Left lung (tissue), 10 donors: ENCODE results near the gene TRAF3. TPM values are rescaled to one million over a fixed set of nuclear protein-coding genes. Genes with fewer than 3 reads are reported as not detected.
"Not testable (repeated sequence)": the region's sequence is repeated elsewhere in the genome, so short reads cannot be mapped to it uniquely, and the experiment has no call there.

ENCODE experiments used
- ATAC-seq: fragments of 200-7000 bp; cut with Tn5 transposase; one replicate; pipeline ENCODE4 v1.9.1; 2020; ENCODE audit warnings: moderate library complexity
- DNase-seq, 4 donors: peaks; one replicate each; pipeline ENCODE4 v3.0.0-alpha.2; 2013 to 2020
- H3K27ac ChIP-seq, 2 donors: fragments of 200-600 bp; sonication (generic) in 1 of 2; one replicate each; pipeline versions ENCODE4 v1.5.0 to v1.8.0; 2020 to 2021
- H3K27me3 ChIP-seq, 2 donors: fragments of 200-600 bp; sonication (generic) in 1 of 2; one replicate each; pipeline versions ENCODE4 v1.5.0 to v1.8.0; 2020 to 2021
- H3K36me3 ChIP-seq, 2 donors: fragments of 200-600 bp; sonication (generic) in 1 of 2; one replicate each; pipeline versions ENCODE4 v1.5.0 to v1.8.0; 2020 to 2021
- H3K4me1 ChIP-seq, 2 donors: fragments of 200-600 bp; one replicate each; pipeline ENCODE4 v1.8.0; 2021
- H3K4me3 ChIP-seq, 2 donors: fragments of 200-600 bp; sonication (generic) in 1 of 2; one replicate each; pipeline versions ENCODE4 v1.5.0 to v1.8.0; 2020 to 2021; ENCODE audit warnings: mild to moderate bottlenecking in 1 of 2
- H3K9me3 ChIP-seq, 2 donors: fragments of 200-600 bp; sonication (generic) in 1 of 2; one replicate each; pipeline versions ENCODE4 v1.5.0 to v1.8.0; 2020 to 2021
- intact Hi-C, 2 donors: fragments of 100-400 bp; cut with DNase I; formaldehyde crosslinking; loops; one replicate each; pipeline versions ENCODE4 v1.11.2 to v1.14.2; 2022
- polyA plus RNA-seq, 6 donors: library from polyadenylated mRNA; unstranded; fragments of 120-200 nt; gene quantifications; one replicate each; pipeline ENCODE4 v1.2.1, GENCODE V29; 2013; ENCODE audit not compliant: insufficient read length in 6 of 6
- total RNA-seq, 2 donors: library from RNA; stranded (reverse); fragmentation: NEBNext Ultra II Directional; extraction: Animal tissue kit (Norgen Biotek cat#: 25700); gene quantifications; one replicate each; pipeline ENCODE4 v1.2.1, GENCODE V29; 2021
- TF ChIP-seq, protein P1 (sequence below), 2 donors: fragments of 200-600 bp; sonication (generic) in 1 of 2; IDR thresholded peaks; one replicate each; pipeline versions ENCODE4 v1.5.0 to v1.8.0; 2021; ENCODE audit warnings: antibody characterized with exemption in 2 of 2
- donor health status: DM: no; HTN: yes; CAD: no.
- donor health status: DM: no; HTN: no; CAD: no.

The TRAF3 gene
- total and polyA plus RNA-seq, 8 donors, result 10.9 to 25.1 (median 13.1) TPM

DNA sequence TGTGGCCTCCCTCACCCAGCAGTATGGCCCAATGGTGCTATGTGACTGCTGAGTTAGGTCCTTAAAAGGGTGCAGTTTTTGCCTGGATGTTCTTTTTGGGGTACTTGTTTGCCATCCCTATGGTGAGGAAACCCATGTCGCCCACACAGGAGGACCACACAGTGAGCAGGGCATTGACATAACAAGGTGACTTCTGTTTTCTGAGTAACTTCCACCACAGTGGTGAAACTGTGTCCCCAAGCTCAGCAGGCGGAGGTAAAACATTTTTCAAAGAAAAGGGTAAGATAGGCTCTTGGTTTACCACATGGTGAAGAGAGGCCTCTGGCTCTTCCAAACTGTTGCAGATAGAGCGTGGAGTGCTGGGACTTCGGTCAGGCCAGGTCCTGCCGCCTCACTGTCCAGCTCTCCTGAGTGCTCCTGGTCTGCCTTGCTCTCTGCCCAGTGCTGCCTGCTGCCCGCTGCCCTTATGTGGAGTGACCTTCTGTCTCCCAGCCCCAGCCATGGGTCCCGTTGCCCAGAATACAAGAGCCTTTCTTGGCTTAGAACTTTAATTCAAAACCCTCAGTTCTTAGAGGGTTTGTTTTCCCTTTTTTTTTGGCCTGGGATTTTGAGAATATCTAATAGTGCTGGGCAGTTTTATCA lies 54.0 kb downstream of the TRAF3 start:
- Histone ChIP-seq H3K4me1 (no peaks in the 10 kb centered on the region), H3K36me3 (peaks cover 0 to 28% of the 10 kb centered on the region in 2 donors), H3K4me3 (no peak overlapping the region), H3K9me3 (no peaks in the 10 kb centered on the region), H3K27me3 (no peaks in the 10 kb centered on the region), H3K27ac (no peak overlapping the region)
- DNase-seq (no peak), ATAC-seq (no peak)
- TF ChIP-seq, protein P1, sequence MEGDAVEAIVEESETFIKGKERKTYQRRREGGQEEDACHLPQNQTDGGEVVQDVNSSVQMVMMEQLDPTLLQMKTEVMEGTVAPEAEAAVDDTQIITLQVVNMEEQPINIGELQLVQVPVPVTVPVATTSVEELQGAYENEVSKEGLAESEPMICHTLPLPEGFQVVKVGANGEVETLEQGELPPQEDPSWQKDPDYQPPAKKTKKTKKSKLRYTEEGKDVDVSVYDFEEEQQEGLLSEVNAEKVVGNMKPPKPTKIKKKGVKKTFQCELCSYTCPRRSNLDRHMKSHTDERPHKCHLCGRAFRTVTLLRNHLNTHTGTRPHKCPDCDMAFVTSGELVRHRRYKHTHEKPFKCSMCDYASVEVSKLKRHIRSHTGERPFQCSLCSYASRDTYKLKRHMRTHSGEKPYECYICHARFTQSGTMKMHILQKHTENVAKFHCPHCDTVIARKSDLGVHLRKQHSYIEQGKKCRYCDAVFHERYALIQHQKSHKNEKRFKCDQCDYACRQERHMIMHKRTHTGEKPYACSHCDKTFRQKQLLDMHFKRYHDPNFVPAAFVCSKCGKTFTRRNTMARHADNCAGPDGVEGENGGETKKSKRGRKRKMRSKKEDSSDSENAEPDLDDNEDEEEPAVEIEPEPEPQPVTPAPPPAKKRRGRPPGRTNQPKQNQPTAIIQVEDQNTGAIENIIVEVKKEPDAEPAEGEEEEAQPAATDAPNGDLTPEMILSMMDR (IDR thresholded peaks at IDR 0.05), result no peak
- intact Hi-C loops, result no loop called here

DNA sequence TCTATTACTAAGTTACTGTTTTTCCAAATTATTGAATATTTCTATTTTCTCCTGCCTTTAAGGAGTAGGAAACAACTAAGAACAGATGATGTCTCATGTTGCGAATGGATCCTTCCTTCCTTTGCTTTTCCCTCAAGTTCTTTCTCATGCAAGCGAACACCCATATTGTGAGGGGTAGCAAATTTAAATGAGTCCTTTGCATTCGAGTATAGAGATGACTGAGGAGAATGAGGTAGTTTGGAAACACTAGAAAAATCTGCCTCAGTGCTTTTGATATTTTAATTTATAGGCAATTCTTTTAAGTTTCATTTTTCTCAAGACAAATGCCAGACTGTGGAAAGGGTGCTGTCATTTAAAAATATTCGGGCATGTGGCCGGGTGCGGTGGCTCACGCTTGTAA lies 56.1 kb downstream of the TRAF3 start:
- Histone ChIP-seq H3K36me3 (peaks cover 0 to 28% of the 10 kb centered on the region in 2 donors), H3K27ac (no peak overlapping the region), H3K4me3 (no peak overlapping the region), H3K4me1 (no peaks in the 10 kb centered on the region), H3K9me3 (no peaks in the 10 kb centered on the region), H3K27me3 (no peaks in the 10 kb centered on the region)
- DNase-seq (no peak), ATAC-seq (no peak)
- intact Hi-C loops, result no loop called here
- TF ChIP-seq, protein P1 (IDR thresholded peaks at IDR 0.05), result no peak

- H3K4me1 ChIP-seq, result no peaks in the 10 kb centered on the region
- H3K36me3 ChIP-seq, result peaks cover 0 to 28% of the 10 kb centered on the region in 2 donors
- H3K27me3 ChIP-seq, result no peaks in the 10 kb centered on the region
- DNase-seq (no peak), ATAC-seq (no peak)
- no peak overlapping the region for H3K27ac ChIP-seq
- no peak overlapping the region for H3K4me3 ChIP-seq
- TF ChIP-seq, protein P1 (IDR thresholded peaks at IDR 0.05), result no peak
- intact Hi-C loops, result no loop called here
- H3K9me3 ChIP-seq, result no peaks in the 10 kb centered on the region
Observed at GRCh38 chr14:102833991-102834390, 56.7 kb downstream of the TRAF3 start.

- Histone ChIP-seq H3K27me3 (no peaks in the 10 kb centered on the region), H3K4me1 (peaks cover 0 to 3% of the 10 kb centered on the region in 2 donors), H3K36me3 (peaks cover 0 to 21% of the 10 kb centered on the region in 2 donors), H3K4me3 (no peak overlapping the region), H3K9me3 (no peaks in the 10 kb centered on the region), H3K27ac (no peak overlapping the region)
- TF ChIP-seq, protein P1 (IDR thresholded peaks at IDR 0.05), result no peak
- no peak for DNase-seq
- no peak for ATAC-seq
- intact Hi-C loops, result no loop called here
Observed at GRCh38 chr14:102835959-102836358, 58.7 kb downstream of the TRAF3 start.

- H3K27ac ChIP-seq, H3K9me3 ChIP-seq, intact Hi-C loops, H3K4me1 ChIP-seq, H3K4me3 ChIP-seq, DNase-seq, H3K27me3 ChIP-seq, ATAC-seq: not testable (repeated sequence)
- H3K36me3 ChIP-seq, result peaks cover 0 to 16% of the 10 kb centered on the region in 2 donors
Observed at GRCh38 chr14:102837120-102837519, 59.9 kb downstream of the TRAF3 start.

DNA sequence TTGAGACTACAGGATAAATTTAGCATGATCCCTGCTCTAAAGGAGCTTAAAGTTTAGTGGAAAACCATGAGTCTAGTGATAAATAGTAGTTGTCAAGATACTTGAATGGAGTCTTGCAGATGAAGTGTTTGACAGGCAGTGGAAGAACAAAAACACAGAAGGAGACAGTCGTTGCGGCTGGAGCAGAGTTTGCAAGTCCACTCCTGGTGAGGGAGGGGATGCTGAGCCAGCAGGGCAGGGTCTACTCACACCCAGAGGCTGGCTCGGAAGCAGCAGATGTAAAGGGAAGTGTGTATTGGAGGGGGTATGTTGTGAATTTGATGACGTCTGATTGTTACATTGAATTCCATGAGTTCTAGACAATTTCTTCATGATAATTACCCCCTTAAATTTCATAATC lies 61.3 kb downstream of the TRAF3 start:
- no peak overlapping the region for H3K4me3 ChIP-seq
- TF ChIP-seq, protein P1 (IDR thresholded peaks at IDR 0.05), result no peak
- H3K27ac ChIP-seq, result no peak overlapping the region
- peaks cover 0 to 16% of the 10 kb centered on the region in 2 donors for H3K36me3 ChIP-seq
- intact Hi-C loops, result no loop called here
- no peaks in the 10 kb centered on the region for H3K9me3 ChIP-seq
- no peak for DNase-seq
- ATAC-seq, result no peak
- H3K27me3 ChIP-seq, result no peaks in the 10 kb centered on the region
- peaks cover 0 to 7% of the 10 kb centered on the region in 2 donors for H3K4me1 ChIP-seq
